Eye (tissue), 1 donor: ENCODE measurements around the gene SAP25.
"Not testable (repeated sequence)": the region's sequence is repeated elsewhere in the genome, so short reads cannot be mapped to it uniquely, and the experiment has no call there.

Source experiments
- DNase-seq: peaks from one replicate; pipeline ENCODE4 v3.0.0-alpha.2; 2015

Gene SAP25

GRCh38 chr7:100556541-100556940 lies 17.2 kb downstream of the SAP25 start:
- DNase-seq: no peak

GRCh38 chr7:100555701-100556100 lies 18.0 kb downstream of the SAP25 start:
- no peak for DNase-seq

GRCh38 chr7:100553032-100553431 lies 20.7 kb downstream of the SAP25 start:
- no peak for DNase-seq

GRCh38 chr7:100552532-100552931 lies 21.2 kb downstream of the SAP25 start:
- DNase-seq: no peak

GRCh38 chr7:100548446-100548845 lies 25.3 kb downstream of the SAP25 start:
- DNase-seq: not testable (repeated sequence)

- DNase-seq: no peak
These were observed 25.8 kb downstream of the SAP25 start for GRCh38 chr7:100547872-100548271.

GRCh38 chr7:100546926-100547800 lies 26.5 kb downstream of the SAP25 start:
- no peak for DNase-seq

- DNase-seq: no peak
These were observed 27.4 kb downstream of the SAP25 start for GRCh38 chr7:100546129-100546925.

GRCh38 chr7:100545360-100546128 lies 28.2 kb downstream of the SAP25 start:
- DNase-seq: peak; percentile 38

GRCh38 chr7:100544967-100545359 lies 28.7 kb downstream of the SAP25 start:
- DNase-seq: no peak

GRCh38 chr7:100544386-100544785 lies 29.3 kb downstream of the SAP25 start:
- no peak for DNase-seq

GRCh38 chr7:100543586-100543985 lies 30.1 kb downstream of the SAP25 start:
- no peak for DNase-seq

GRCh38 chr7:100541309-100541708 lies 32.4 kb downstream of the SAP25 start:
- DNase-seq: not testable (repeated sequence)

- DNase-seq: no peak
These were observed 33.5 kb downstream of the SAP25 start for GRCh38 chr7:100540073-100540723.

GRCh38 chr7:100539436-100540006 lies 34.2 kb downstream of the SAP25 start:
- DNase-seq: no peak

- peak; percentile 100 for DNase-seq
These were observed 34.9 kb downstream of the SAP25 start, which contains the start of gene AGFG2 for GRCh38 chr7:100538654-100539435. AGFG2 (plus strand) TSS chr7:100539203; CDS start chr7:100539347, 144 bp downstream.

- DNase-seq: no peak
These were observed 35.4 kb downstream of the SAP25 start for GRCh38 chr7:100538348-100538653.

GRCh38 chr7:100536695-100537094 lies 37.0 kb downstream of the SAP25 start:
- not testable (repeated sequence) for DNase-seq

GRCh38 chr7:100535982-100536381 lies 37.7 kb downstream of the SAP25 start:
- DNase-seq: not testable (repeated sequence)

- DNase-seq: no peak
These were observed 41.3 kb downstream of the SAP25 start for GRCh38 chr7:100532165-100533022.
